Muscle of leg (tissue), 11 donors: ENCODE measurements around the gene BABAM2. TPM values are rescaled to one million over a fixed set of nuclear protein-coding genes. Genes with fewer than 3 reads are reported as not detected.

Experiments used
- DNase-seq: peaks from one replicate; pipeline ENCODE4 v3.0.0; 2013
- H3K27ac ChIP-seq: one replicate; pipeline ENCODE4 v1.5.1; 2013; ENCODE audit warnings: mild to moderate bottlenecking, low read length, control low read depth
- H3K27me3 ChIP-seq: one replicate; pipeline ENCODE4 v1.6.1; 2013; ENCODE audit warnings: low read length; ENCODE audit not compliant: control insufficient read depth, insufficient read depth
- H3K36me3 ChIP-seq: one replicate; pipeline ENCODE4 v1.6.1; 2013; ENCODE audit warnings: low read length; ENCODE audit not compliant: control insufficient read depth, insufficient read depth
- H3K4me1 ChIP-seq: one replicate; pipeline ENCODE4 v1.6.1; 2013; ENCODE audit warnings: low read length; ENCODE audit not compliant: control insufficient read depth, insufficient read depth
- H3K4me3 ChIP-seq: one replicate; pipeline ENCODE4 v1.5.1; 2013; ENCODE audit warnings: low read length, control low read depth
- H3K9me3 ChIP-seq: replicated peaks from 2 replicates; pipeline ENCODE4 v1.6.1; 2013; ENCODE audit warnings: low read depth, low read length; ENCODE audit not compliant: control insufficient read depth
- WGBS: methylation state at CpG from one replicate; pipeline ENCODE4 v1.1.5; 2013; ENCODE audit warnings: missing lambda C conversion rate; ENCODE audit not compliant: insufficient coverage; 5-methylcytosine and 5-hydroxymethylcytosine counted together
- polyA plus RNA-seq, 8 donors: library from polyadenylated mRNA; unstranded; fragments of 120-200 nt; gene quantifications; one replicate each; pipeline versions ENCODE4 v1.2.1 to v1.2.3, GENCODE V29; 2013; ENCODE audit warnings: inconsistent platforms in 1 of 8, low replicate concordance in 1 of 8; ENCODE audit not compliant: insufficient read length in 8 of 8, insufficient read depth in 1 of 8
- total RNA-seq: library from RNA; stranded (reverse); fragments of 120-200 nt; gene quantifications from one replicate; pipeline ENCODE4 v1.2.4, GENCODE V29; 2013

BABAM2 gene
- total and polyA plus RNA-seq, 9 donors: 16.1 to 23.6 (median 21.4) TPM

DNA sequence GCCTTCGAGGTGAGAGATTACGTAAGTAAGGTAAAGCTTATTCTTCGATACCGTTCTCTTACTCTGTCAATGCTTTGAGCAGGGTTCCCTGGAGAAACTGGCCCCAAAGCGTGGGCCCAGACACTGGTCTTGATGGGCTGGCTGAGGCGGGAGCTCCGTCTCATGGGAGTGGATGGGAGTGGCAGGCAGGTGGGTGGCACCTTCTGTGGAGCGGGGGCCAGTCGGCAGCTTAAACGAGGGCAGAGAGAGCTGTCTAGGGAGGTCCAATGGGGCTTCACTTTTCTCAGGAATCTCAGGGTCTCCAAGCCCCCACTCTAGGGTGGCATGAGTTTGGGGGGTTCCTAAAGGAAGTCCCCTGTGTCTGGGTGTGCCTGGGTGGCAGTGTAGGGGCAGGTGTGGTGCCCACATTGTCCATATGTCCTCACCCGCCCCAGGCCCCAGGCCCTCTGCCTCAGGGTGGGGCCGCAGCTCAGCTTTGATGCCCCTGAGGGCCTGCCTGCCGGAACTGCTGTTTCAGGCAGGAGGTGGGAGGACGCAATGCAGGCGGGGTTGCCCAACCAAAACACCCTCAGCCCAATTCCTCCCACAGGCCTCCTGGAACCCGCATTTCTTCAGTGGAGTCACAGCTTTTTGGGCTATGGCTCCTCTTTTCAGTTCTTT is 469.7 kb downstream of the BABAM2 start:
- DNase-seq: no peak
- Histone ChIP-seq H3K4me3 (no peak overlapping the region), H3K9me3 (no peaks in the 10 kb centered on the region), H3K27me3 (no peaks in the 10 kb centered on the region), H3K36me3 (no peaks in the 10 kb centered on the region), H3K4me1 (peaks cover 71% of the 10 kb centered on the region), H3K27ac (no peak overlapping the region)
- 83% methylated on average over 14 of the region's 16 CpGs for WGBS

DNA sequence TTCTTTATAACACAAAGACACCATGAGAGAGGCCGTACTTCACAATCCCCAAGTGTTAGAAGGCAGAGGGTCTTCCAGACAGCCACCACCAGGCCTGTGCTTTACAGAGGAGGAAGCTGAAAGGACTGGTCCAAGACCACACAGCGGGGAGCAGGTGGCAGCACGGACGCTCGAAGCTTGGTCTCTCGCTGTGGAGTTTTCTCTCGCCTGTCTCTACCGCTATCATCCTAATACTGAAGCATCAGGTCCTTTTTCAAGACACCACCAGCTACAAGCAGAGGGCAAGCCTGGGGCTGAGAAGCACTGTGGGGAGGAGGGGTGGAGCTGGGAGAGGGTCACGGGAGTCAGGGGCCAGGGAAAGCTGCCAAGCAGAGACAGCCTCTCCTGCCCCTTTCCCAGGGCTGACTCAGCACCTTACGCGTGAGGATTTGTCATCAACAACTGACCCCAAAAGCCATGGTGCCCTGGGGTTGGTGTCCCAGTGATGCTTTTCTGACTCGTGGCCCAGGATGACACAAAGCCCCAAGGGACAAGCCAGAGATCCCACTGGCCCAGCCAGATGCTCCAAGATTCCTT is 470.3 kb downstream of the BABAM2 start:
- H3K36me3 ChIP-seq: no peaks in the 10 kb centered on the region
- no peaks in the 10 kb centered on the region for H3K9me3 ChIP-seq
- WGBS: 63% methylated on average over 5 of the region's 12 CpGs
- H3K27me3 ChIP-seq: no peaks in the 10 kb centered on the region
- H3K4me3 ChIP-seq: no peak overlapping the region
- no peak overlapping the region for H3K27ac ChIP-seq
- DNase-seq: no peak
- peaks cover 71% of the 10 kb centered on the region for H3K4me1 ChIP-seq

DNA sequence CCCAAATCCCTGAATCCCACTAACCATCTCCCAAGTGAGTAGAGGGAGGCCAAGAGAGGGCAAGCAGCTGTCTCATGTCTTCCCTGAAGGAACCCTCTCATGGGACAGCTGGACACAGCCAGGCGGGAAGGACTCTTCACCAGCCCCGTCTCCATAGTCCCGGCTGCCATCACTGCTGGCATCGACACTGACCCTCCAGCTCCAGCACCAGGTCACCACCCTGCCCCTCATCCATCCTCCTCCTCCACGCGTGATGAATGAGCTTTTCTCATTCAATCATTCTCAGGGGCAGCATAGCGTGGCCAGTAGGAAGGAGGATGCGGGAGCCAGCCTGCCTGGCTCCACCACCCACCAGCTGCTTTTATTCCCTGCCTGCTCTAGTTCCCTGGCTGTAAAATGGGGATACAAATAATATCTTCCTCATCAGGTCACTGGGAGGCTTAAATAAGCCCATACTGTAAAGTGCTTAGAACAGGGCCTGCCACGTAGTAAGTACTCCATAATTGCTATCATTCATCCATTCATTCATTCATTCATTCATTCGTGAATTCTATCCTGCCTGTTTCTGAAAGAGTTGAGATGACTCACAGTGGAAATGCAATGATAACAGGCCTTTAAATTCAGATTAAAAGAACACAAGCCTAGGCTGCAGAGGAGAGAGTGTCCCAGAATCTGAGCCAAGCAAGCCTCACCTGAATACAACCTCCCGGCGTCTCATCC is 471.6 kb downstream of the BABAM2 start:
- WGBS: 72% methylated on average over 4 of the region's 12 CpGs
- Histone ChIP-seq H3K9me3 (no peaks in the 10 kb centered on the region), H3K27me3 (no peaks in the 10 kb centered on the region), H3K27ac (no peak overlapping the region), H3K4me3 (no peak overlapping the region), H3K36me3 (no peaks in the 10 kb centered on the region), H3K4me1 (peaks cover 70% of the 10 kb centered on the region)
- no peak for DNase-seq

DNA sequence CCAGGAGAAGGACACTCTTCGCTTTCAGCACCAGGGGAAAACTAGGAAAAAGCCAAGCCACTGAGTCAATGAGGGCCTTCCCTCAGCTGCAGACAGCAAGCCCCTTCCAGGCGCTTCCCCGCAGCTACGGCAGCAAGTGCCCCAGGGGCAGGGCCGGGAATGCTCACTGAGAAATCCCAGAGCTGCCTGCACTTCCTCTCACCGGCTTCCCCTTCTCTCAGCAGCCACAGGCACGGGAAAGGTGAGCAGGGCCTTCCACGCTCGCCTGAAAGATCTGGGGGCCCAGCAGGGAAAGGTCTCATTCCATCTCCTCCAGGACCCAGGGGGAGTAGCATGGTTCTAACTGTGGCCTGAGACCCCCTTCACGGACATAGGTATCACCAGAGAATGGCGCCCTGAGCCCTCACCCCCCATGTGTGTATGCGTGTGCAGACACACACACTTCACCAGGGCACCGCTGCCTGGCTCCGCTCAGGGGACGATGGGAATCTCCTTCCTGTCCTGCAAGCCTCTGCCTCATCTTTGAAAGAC is 472.5 kb downstream of the BABAM2 start:
- 42% methylated on average over 9 of the region's 15 CpGs for WGBS
- Histone ChIP-seq H3K4me1 (peaks cover 70% of the 10 kb centered on the region), H3K4me3 (no peak overlapping the region), H3K36me3 (no peaks in the 10 kb centered on the region), H3K9me3 (no peaks in the 10 kb centered on the region), H3K27ac (no peak overlapping the region), H3K27me3 (no peaks in the 10 kb centered on the region)
- DNase-seq: no peak

DNA sequence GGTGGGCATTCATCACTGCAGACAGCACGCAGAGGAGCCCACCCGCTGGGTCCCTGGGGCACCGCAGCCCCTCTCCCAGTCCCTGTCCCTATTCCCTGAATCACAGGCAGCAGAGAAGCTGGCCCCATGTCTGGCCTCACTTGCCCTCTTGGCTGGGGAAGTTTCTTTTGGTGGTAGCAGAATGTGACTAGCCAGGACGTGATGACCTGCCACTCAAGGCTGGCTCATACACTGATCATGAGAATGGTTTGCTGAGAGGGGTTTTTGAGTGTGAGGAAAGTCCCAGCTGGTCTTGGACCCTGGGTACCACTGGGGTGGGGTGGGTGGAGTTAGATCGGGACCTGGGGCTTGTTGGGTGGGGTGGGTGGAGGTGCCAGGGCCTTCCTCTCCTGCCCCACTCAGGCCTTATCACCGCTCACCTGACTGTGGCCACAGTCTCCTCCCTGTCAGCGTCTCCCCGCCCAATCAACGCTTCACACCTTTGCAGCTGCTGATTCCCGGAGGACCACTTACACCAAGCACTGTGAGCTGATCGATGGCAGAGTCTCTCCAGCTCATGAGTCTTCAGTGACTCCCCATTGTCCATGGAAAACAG is 473.3 kb downstream of the BABAM2 start:
- H3K4me1 ChIP-seq: peaks cover 63% of the 10 kb centered on the region
- WGBS: 86% methylated on average over 8 of the region's 11 CpGs
- H3K4me3 ChIP-seq: no peak overlapping the region
- no peak overlapping the region for H3K27ac ChIP-seq
- H3K9me3 ChIP-seq: no peaks in the 10 kb centered on the region
- no peaks in the 10 kb centered on the region for H3K27me3 ChIP-seq
- no peak for DNase-seq
- no peaks in the 10 kb centered on the region for H3K36me3 ChIP-seq

DNA sequence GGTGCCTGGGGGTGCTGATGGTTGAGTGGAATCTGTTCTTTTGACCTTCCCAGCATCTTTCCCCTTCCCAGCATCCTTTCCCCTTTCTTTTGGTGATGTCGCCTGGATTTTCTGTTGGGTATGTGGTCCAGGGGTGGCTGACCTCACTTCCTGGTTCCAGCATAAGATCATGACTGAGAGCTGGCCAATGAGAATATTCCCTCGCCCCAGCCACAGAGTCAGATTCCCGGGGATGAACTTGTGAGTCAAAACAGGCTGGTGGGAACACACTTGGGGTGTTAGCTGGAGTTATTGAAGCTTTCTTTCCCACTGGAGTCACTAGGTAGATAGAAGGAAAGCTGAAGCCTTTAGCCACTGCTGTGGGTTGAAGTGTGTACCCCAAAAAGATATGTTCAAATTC is 474.1 kb downstream of the BABAM2 start:
- no peaks in the 10 kb centered on the region for H3K27me3 ChIP-seq
- no peak for DNase-seq
- WGBS: no CpG with 5 or more reads among the region's 3 CpGs
- H3K36me3 ChIP-seq: no peaks in the 10 kb centered on the region
- H3K9me3 ChIP-seq: no peaks in the 10 kb centered on the region
- H3K4me3 ChIP-seq: no peak overlapping the region
- H3K27ac ChIP-seq: peak overlapping the region; percentile 49
- peaks cover 58% of the 10 kb centered on the region for H3K4me1 ChIP-seq

DNA sequence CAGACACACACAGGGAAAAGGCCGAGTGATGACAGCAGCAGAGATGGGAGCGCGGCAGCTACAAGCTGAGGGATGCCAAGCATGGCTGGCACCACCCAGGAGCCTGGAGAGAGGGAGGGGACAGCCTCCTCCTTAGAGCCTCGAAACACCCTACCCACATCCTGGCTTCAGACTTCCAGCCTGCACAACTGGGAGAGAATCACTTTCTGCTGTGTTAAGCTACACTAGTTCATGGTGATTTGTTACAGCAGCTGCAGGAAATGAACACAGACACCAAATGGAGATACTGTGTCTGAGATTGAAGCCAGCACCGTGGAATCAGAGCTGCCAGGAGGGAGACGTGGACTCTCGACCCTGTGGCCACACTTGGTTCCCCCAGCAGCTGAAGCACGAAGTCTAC is 474.6 kb downstream of the BABAM2 start:
- Histone ChIP-seq H3K27ac (peak overlapping the region; percentile 49), H3K36me3 (no peaks in the 10 kb centered on the region), H3K4me1 (peaks cover 58% of the 10 kb centered on the region), H3K9me3 (no peaks in the 10 kb centered on the region), H3K27me3 (no peaks in the 10 kb centered on the region), H3K4me3 (no peak overlapping the region)
- peak; percentile 87 for DNase-seq
- WGBS: 25% methylated on average over 5 of the region's 8 CpGs

DNA sequence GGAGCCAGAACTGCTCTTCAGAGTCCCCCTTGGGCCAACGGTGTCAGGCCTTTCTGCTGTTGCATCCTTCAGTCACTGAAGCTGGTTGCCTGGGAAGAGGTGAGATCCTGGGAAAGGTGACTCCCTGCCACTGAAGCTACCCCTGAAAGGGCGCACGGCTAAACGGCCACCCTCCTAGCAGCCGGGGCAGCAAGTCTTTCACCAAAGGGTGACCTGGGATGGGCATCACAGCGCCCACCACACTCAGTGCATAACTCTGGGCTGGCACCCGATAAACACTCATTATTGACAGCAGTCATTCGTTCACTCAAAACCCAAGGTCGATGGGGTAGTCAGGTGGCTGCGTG is 475.6 kb downstream of the BABAM2 start:
- DNase-seq: no peak
- Histone ChIP-seq H3K36me3 (no peaks in the 10 kb centered on the region), H3K4me3 (no peak overlapping the region), H3K9me3 (no peaks in the 10 kb centered on the region), H3K4me1 (peaks cover 51% of the 10 kb centered on the region), H3K27ac (no peak overlapping the region), H3K27me3 (no peaks in the 10 kb centered on the region)
- 89% methylated on average over 7 of the region's 10 CpGs for WGBS

DNA sequence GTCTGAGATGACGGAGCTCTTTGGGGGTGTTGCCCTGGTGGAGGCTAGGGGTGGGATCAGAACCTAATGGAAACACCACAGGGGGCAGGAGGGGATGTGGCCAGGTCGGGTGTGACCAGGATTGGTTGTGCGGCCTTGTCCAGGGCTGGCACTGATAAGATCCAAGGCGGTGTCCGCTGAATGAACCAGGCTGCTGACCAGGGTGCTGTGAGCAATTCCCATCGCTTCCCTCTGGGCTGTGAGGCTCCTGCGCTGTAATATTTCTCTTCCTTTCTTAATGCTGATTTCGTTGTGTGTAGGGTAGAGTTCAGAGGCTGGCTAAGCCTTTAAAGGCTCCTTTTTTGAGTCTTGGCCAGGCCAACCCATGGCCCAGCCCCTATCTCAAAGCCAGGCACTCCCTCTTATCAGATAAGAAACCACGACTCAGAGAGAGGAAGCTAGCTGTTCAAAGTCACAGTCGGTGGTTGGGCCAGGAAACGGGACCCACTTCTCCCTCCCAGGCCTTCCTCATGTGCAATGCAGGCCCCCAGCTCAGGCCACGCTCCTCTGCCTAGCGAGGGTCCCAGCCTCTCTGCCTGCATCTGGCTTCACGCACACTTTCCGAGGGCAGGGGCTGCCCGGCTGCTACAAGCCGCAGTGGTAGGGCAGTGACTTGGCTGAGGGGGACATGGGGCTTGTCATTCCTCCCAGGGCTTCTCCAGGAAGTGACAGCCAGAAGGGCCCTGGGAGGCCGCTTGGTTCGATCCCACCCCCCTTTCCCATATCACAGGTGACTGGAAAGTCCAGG is 476.2 kb downstream of the BABAM2 start:
- no peak overlapping the region for H3K27ac ChIP-seq
- DNase-seq: no peak

More for the DNA sequence above, 476.2 kb downstream of the BABAM2 start:
- no peak overlapping the region for H3K4me3 ChIP-seq
- H3K36me3 ChIP-seq: no peaks in the 10 kb centered on the region
- peaks cover 47% of the 10 kb centered on the region for H3K4me1 ChIP-seq
- no peaks in the 10 kb centered on the region for H3K9me3 ChIP-seq
- 59% methylated on average over 13 of the region's 19 CpGs for WGBS
- H3K27me3 ChIP-seq: no peaks in the 10 kb centered on the region
